Mesenchymal stem cell (in vitro differentiated cells and primary cell): ENCODE measurements around the gene C18orf32.
"Not testable (repeated sequence)": the region's sequence is repeated elsewhere in the genome, so short reads cannot be mapped to it uniquely, and the experiment has no call there.

Source experiments
- DNase-seq: peaks from one replicate; pipeline ENCODE4 v3.0.0-alpha.2; 2013
- H2AFZ ChIP-seq: one replicate; pipeline ENCODE4 v1.6.1; 2013; ENCODE audit warnings: low read depth, mild to moderate bottlenecking, control low read depth, inconsistent platforms, low read length, moderate library complexity
- H2AK5ac ChIP-seq: 2 replicates; pipeline ENCODE4 v1.6.1; 2013; ENCODE audit warnings: low read length, moderate library complexity, mild to moderate bottlenecking, inconsistent platforms; ENCODE audit not compliant: severe bottlenecking
- H2BK120ac ChIP-seq: one replicate; pipeline ENCODE4 v1.6.1; 2013; ENCODE audit warnings: low read depth, mild to moderate bottlenecking, inconsistent platforms, low read length, moderate library complexity
- H2BK12ac ChIP-seq, 2 experiments: one replicate each; pipeline ENCODE4 v1.6.1; 2013; ENCODE audit warnings: inconsistent platforms in 2 of 2, low read length in 2 of 2, mild to moderate bottlenecking in 2 of 2, moderate library complexity in 2 of 2, control low read depth in 1 of 2
- H2BK15ac ChIP-seq: one replicate; pipeline ENCODE4 v1.6.1; 2013; ENCODE audit warnings: mild to moderate bottlenecking, low read depth, inconsistent platforms; ENCODE audit not compliant: poor library complexity, severe bottlenecking
- H2BK5ac ChIP-seq: 2 replicates; pipeline ENCODE4 v1.6.1; 2013; ENCODE audit warnings: low read depth, mild to moderate bottlenecking, low read length, control low read depth, inconsistent platforms; ENCODE audit not compliant: poor library complexity, severe bottlenecking
- H3K14ac ChIP-seq, 2 experiments: one replicate each; pipeline ENCODE4 v1.6.1; 2013; ENCODE audit warnings: inconsistent platforms in 2 of 2, low read length in 2 of 2, control low read depth in 1 of 2, mild to moderate bottlenecking in 1 of 2, moderate library complexity in 1 of 2
- H3K18ac ChIP-seq, 2 experiments: one replicate each; pipeline ENCODE4 v1.6.1; 2013; ENCODE audit warnings: inconsistent platforms in 2 of 2, low read length in 2 of 2, control low read depth in 1 of 2, low read depth in 1 of 2, mild to moderate bottlenecking in 1 of 2
- H3K23ac ChIP-seq, 2 experiments: one replicate each; pipeline ENCODE4 v1.6.1; 2013; ENCODE audit warnings: inconsistent platforms in 2 of 2, low read length in 2 of 2, mild to moderate bottlenecking in 2 of 2, moderate library complexity in 2 of 2, control low read depth in 1 of 2
- H3K27ac ChIP-seq: 2 replicates; pipeline ENCODE4 v1.5.1; 2013; ENCODE audit warnings: mild to moderate bottlenecking, moderate library complexity, low read length, control low read depth, inconsistent platforms; ENCODE audit not compliant: poor library complexity, severe bottlenecking
- H3K27me3 ChIP-seq, 2 experiments: 2 replicates each; pipeline versions ENCODE4 v1.6.1 to v1.7.0; 2013; ENCODE audit warnings: low read length in 2 of 2, mild to moderate bottlenecking in 2 of 2, moderate library complexity in 2 of 2, control low read depth in 1 of 2, inconsistent platforms in 1 of 2; ENCODE audit not compliant: control insufficient read depth in 1 of 2, insufficient read depth in 1 of 2
- H3K36me3 ChIP-seq, 2 experiments: 2 replicates each; pipeline versions ENCODE4 v1.6.1 to v1.7.0; 2013; ENCODE audit warnings: low read length in 2 of 2, control low read depth in 1 of 2, inconsistent platforms in 1 of 2, low read depth in 1 of 2, mild to moderate bottlenecking in 1 of 2; ENCODE audit not compliant: insufficient read depth in 2 of 2, control insufficient read depth in 1 of 2
- H3K4ac ChIP-seq, 2 experiments: one replicate each; pipeline ENCODE4 v1.6.1; 2013; ENCODE audit warnings: inconsistent platforms in 2 of 2, low read length in 2 of 2, mild to moderate bottlenecking in 2 of 2, moderate library complexity in 2 of 2, control low read depth in 1 of 2, low read depth in 1 of 2
- H3K4me1 ChIP-seq: 2 replicates; pipeline ENCODE4 v1.6.1; 2013; ENCODE audit warnings: low read depth, low read length, control low read depth; ENCODE audit not compliant: control insufficient read depth, insufficient read depth
- H3K4me2 ChIP-seq: 2 replicates; pipeline ENCODE4 v1.6.1; 2013; ENCODE audit warnings: low read length, mild to moderate bottlenecking, inconsistent platforms; ENCODE audit not compliant: poor library complexity, severe bottlenecking
- H3K4me3 ChIP-seq, 2 experiments: 2 replicates each; pipeline versions ENCODE4 v1.5.1 to v1.7.0; 2013; ENCODE audit warnings: low read length in 2 of 2, mild to moderate bottlenecking in 2 of 2, control low read depth in 1 of 2, low read depth in 1 of 2; ENCODE audit not compliant: insufficient read depth in 1 of 2
- H3K79me1 ChIP-seq: replicated peaks from 2 replicates; pipeline ENCODE4 v1.6.1; 2013; ENCODE audit warnings: mild to moderate bottlenecking, control low read depth, low read length, inconsistent platforms; ENCODE audit not compliant: poor library complexity, severe bottlenecking
- H3K9ac ChIP-seq: 2 replicates; pipeline ENCODE4 v1.7.0; 2013; ENCODE audit warnings: mild to moderate bottlenecking, low read length, moderate library complexity
- H3K9me3 ChIP-seq: 2 replicates; pipeline ENCODE4 v1.7.0; 2013; ENCODE audit warnings: mild to moderate bottlenecking, low read length; ENCODE audit not compliant: control insufficient read depth
- H4K8ac ChIP-seq: one replicate; pipeline ENCODE4 v1.6.1; 2013; ENCODE audit warnings: inconsistent platforms, mild to moderate bottlenecking, low read length, moderate library complexity
- H4K91ac ChIP-seq: one replicate; pipeline ENCODE4 v1.6.1; 2013; ENCODE audit warnings: mild to moderate bottlenecking, low read length, inconsistent platforms
- WGBS: methylation state at CpG from one replicate; pipeline ENCODE4 v1.1.7; 2013; ENCODE audit warnings: mixed read lengths; 5-methylcytosine and 5-hydroxymethylcytosine counted together

The C18orf32 gene

DNA sequence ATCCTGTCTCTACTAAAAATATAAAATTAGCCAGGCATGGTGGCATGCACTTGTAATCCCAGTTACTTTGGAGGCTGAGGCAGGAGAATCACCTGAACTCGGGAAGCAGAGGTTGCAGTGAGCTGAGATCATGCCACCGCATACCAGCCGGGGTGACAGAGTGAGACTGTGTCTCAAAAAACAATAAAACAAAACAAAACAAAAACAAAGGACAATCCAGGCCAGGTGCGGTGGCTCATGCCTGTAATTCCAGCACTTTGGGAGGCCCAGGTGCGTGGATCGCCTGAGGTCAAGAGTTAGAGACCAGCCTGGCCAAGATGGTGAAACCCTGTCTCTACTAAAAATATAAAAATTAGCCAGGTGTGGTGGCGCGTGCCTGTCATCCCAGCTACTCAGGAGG, 25.8 kb upstream of the C18orf32 start:
- H3K14ac ChIP-seq, H3K4me1 ChIP-seq, H3K18ac ChIP-seq, H3K4me3 ChIP-seq, H2BK5ac ChIP-seq, H2BK15ac ChIP-seq, DNase-seq, H4K8ac ChIP-seq, H3K27ac ChIP-seq, H3K23ac ChIP-seq, H3K4ac ChIP-seq, H3K79me1 ChIP-seq, H2AFZ ChIP-seq, H3K36me3 ChIP-seq, H3K4me2 ChIP-seq, H3K9ac ChIP-seq, H3K9me3 ChIP-seq, H2AK5ac ChIP-seq, H4K91ac ChIP-seq, H2BK12ac ChIP-seq, H2BK120ac ChIP-seq: not testable (repeated sequence)
- 94% methylated on average over 8 of the region's 8 CpGs for WGBS
- peaks cover 5 to 10% of the 10 kb centered on the region in 2 experiments for H3K27me3 ChIP-seq

DNA sequence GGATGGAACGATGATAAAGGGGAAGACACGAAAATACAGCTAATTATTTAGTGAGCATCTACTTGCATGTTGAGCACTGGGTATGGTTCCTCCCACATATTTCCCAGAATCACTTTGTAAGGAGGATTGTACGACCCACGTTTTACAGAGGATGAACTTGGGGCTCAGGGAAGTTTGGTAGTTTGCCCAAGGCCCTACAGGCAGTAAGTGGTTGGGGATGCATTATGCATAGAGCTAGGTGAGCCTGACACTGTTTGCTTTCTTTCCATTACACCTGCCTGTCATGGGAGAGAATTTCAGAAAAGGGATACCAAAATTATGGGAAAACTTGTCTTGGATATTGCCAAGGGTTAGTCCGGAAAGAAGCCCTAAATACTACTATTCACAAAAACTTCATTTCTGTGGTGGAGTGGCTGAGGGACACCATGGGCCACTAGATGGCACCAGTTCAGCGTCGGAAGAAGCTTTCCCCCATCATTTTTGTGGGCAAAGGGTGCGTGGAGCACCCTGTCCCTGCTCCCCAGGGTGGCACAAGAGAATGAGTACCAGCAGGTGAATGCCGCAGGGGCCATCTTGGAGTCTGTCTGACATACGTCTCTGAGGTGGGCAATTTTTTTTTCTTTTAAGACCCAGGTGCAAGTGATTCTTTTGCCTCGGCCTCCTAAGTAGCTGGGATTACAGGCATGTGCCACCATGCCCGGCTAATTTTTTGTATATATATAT, 23.5 kb upstream of the C18orf32 start:
- Histone ChIP-seq H3K4me3 (no peak overlapping the region), H3K23ac (no peak overlapping the region), H3K14ac (no peak overlapping the region), H2BK5ac (no peak overlapping the region), H3K27me3 (peaks cover 5 to 13% of the 10 kb centered on the region in 2 experiments), H2BK15ac (no peak overlapping the region), H2AFZ (no peak overlapping the region), H3K18ac (no peak overlapping the region), H4K91ac (no peak overlapping the region), H2BK12ac (no peak overlapping the region), H3K36me3 (no peaks in the 10 kb centered on the region), H3K79me1 (no peaks in the 10 kb centered on the region), H3K9ac (no peak overlapping the region), H3K27ac (no peak overlapping the region), H3K4ac (no peak overlapping the region), H2AK5ac (no peak overlapping the region), H3K9me3 (no peaks in the 10 kb centered on the region), H4K8ac (no peak overlapping the region), H2BK120ac (no peak overlapping the region), H3K4me2 (no peak overlapping the region), H3K4me1 (peaks cover 1% of the 10 kb centered on the region)
- peak; percentile 62 for DNase-seq
- WGBS: 53% methylated on average over 11 of the region's 12 CpGs

DNA sequence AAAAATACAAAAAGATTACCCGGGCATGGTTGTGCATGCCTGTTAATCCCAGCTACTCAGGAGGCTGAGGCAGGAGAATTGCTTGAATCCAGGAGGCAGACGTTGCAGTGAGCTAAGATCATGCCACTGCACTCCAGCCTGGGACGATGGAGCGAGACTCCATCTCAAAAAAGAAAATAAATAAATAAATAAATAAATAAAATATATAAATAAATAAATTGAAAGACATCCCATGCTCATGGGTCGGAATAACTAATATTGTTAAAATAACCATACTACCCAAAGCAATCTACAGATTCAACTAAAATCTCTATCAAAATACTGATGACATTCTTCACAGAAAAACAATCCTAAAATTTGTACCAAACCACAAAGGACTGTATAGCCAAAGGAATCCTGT, 19.4 kb upstream of the C18orf32 start:
- H3K4me3 ChIP-seq, H3K27ac ChIP-seq, H3K14ac ChIP-seq, H3K18ac ChIP-seq, DNase-seq, H3K4me1 ChIP-seq, H3K23ac ChIP-seq, H4K91ac ChIP-seq, H3K4ac ChIP-seq, H2BK15ac ChIP-seq, H3K79me1 ChIP-seq, H2AK5ac ChIP-seq, H3K9me3 ChIP-seq, H4K8ac ChIP-seq, H3K9ac ChIP-seq, H2BK12ac ChIP-seq, H2AFZ ChIP-seq, H2BK5ac ChIP-seq, H3K36me3 ChIP-seq, H3K4me2 ChIP-seq, H2BK120ac ChIP-seq: not testable (repeated sequence)
- WGBS: 92% methylated on average over 2 of the region's 5 CpGs
- H3K27me3 ChIP-seq: peaks cover 5 to 13% of the 10 kb centered on the region in 2 experiments

DNA sequence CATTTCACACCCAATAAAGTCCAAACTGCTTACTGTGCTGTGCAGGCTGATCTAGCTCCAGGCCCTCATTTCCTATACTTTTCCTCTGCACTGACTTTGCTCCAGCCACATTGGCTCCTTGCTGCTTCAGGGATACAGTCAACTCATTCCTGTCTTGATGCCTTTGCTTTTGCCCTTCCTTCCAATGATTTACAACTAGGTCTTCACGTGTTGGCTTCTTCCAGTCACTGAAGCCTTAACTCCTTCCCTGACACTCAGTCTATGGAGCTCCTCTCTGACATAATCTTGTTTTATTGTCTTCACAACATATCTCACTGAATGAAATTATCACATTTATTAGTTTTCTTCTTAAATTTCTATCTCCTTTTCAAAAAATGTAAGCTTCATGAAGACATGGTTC, 16.9 kb upstream of the C18orf32 start:
- H3K23ac ChIP-seq: no peak overlapping the region
- no peak overlapping the region for H3K4me2 ChIP-seq
- WGBS: 40% methylated on average over 1 of the region's 1 CpG
- H2BK5ac ChIP-seq: no peak overlapping the region
- no peaks in the 10 kb centered on the region for H3K36me3 ChIP-seq
- no peak overlapping the region for H3K18ac ChIP-seq
- peaks cover 0 to 15% of the 10 kb centered on the region in 2 experiments for H3K27me3 ChIP-seq
- DNase-seq: no peak
- no peak overlapping the region for H3K27ac ChIP-seq
- H3K4me3 ChIP-seq: no peak overlapping the region
- H3K9ac ChIP-seq: no peak overlapping the region
- H2BK12ac ChIP-seq: no peak overlapping the region
- no peak overlapping the region for H3K14ac ChIP-seq
- H4K91ac ChIP-seq: no peak overlapping the region
- no peaks in the 10 kb centered on the region for H3K9me3 ChIP-seq
- no peak overlapping the region for H2AFZ ChIP-seq
- H3K79me1 ChIP-seq: no peaks in the 10 kb centered on the region
- no peaks in the 10 kb centered on the region for H3K4me1 ChIP-seq
- H4K8ac ChIP-seq: no peak overlapping the region
- H2AK5ac ChIP-seq: no peak overlapping the region
- no peak overlapping the region for H3K4ac ChIP-seq
- H2BK15ac ChIP-seq: no peak overlapping the region
- no peak overlapping the region for H2BK120ac ChIP-seq
